Measurements from ENCODE around the gene FBXO42.
"Not testable (repeated sequence)": the region's sequence is repeated elsewhere in the genome, so short reads cannot be mapped to it uniquely, and the experiment has no call there.

The FBXO42 gene

DNA sequence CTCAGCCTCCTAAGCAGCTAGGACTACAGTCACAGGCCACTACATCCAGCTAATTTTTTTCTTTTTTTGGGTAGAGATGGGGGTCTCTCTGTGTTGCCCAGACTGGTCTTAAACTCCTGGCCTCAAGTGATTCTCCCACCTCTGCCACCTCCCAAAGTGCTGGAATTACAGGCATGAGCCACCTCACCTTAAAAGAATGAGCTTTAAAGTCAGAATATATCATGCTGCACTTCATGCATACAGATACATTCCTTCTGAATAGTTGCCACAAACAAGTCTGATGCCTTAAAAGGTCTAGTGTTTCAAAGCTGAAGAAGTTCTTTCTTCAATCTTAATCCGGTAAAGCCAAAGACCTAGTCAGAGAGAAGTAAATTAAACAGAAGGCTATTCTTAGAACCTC is 91.5 kb downstream of the FBXO42 start:
- no peak for DNase-seq

DNA sequence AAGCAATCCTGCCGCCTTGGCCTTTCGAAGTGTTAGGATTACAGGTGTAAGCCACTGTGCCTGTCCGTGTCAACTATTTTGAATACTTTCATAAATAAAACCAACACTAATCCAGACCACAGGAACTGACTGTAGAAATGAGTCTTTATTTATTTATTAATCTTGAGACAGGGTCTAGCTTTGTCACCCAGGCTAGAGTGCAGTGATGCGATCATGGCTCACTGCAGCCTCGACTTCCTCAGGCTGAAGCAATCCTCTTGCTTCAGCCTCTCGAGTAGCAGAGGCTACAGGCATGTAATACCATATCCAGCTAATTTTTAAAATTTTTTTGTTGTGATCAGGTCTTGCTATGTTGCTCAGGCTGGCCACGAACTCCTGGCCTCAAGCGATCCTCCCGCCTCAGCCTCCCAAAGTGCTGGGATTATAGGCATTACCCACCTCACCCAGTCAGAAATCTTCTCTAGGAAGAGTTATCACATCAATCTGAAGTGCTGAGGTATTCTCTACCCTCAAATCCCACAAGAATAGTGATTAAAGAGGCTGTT is 93.6 kb downstream of the FBXO42 start:
- DNase-seq: no peak

DNA sequence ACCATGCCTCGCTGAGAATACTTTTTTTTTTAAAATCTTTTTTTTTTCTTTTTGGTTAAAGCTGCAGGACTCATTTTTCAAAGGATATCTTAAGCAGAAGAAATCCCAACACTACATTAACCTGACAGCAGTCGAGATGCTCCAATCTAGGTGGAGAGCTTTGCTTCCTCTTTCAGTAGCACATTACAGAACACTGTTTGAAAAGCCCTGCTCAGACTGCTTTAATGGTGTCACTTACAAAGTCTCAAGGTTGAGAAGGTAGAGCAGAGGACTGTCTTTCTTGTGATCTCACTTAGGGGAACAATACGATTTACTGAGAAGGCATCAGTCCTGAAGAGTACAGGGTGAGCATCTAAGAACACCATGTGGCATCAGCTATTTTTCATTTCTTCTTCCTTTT is 94.3 kb downstream of the FBXO42 start:
- no peak for DNase-seq

DNA sequence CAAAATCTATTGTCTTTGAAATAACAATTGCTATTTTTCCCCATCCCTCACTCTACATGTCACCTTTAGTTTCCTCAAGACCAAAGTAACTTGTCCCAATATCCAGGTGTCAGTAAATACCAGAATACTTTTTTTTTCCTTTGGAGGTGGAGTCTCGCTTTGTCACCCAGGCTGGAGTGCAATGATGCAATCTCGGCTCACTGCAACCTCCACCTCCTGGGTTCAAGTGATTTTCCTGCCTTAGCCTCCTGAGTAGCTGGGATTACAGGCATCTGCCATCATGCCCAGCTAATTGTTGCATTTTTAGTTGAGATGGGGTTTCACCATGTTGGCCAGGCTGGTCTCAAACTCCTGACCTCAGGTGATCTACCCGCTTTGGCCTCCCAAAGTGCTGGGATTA is 94.7 kb downstream of the FBXO42 start:
- not testable (repeated sequence) for DNase-seq

DNA sequence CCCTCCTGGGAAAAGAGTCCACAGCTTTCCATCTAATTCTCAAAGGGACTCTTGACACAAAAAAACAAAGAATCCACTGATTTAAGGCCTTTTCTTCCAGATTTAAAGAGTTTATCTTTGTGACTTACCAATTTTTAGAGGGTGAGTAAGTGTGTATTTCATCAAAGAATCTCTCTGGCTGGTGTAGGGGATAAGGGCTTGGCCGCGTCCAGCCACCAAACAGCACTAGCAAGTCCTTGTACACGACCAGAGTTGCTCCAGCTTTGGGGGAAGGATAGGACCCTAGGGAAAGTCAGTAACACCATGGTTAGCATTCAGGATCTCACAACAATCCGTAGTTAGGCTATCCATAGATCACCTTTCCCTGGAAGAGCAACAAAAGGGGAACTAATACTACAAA is 95.8 kb downstream of the FBXO42 start:
- no peak for DNase-seq

DNA sequence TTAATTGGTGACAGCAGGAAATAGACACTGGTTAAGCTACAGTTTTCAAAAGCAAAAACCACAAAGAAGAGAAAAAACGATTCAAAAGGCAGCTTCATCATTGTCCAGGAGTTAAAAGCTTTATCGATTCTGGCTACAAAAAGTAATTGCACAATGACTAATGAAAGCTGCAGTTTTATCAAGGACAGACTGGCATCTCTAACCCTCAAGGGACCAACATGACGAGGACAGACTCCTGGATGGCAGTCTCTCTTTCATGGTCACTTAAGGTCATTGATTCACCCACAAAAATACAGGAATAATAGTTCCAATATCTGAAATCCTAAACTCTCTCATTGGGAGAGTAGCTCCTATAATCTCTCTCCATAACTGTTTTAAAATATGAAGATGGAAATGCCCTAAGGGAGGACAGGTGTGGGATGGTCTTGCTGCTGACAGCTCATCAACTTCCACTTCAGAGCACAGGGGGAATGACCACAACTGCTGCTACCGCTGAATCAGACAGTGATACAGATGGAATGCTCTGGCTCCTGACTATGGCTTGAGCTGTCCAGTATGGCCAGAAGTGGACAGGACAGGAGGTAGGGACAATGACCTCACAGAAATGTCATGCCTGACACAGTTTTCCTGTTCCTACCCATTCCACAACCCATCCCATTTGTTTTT is 97.9 kb downstream of the FBXO42 start:
- DNase-seq: no peak

DNA sequence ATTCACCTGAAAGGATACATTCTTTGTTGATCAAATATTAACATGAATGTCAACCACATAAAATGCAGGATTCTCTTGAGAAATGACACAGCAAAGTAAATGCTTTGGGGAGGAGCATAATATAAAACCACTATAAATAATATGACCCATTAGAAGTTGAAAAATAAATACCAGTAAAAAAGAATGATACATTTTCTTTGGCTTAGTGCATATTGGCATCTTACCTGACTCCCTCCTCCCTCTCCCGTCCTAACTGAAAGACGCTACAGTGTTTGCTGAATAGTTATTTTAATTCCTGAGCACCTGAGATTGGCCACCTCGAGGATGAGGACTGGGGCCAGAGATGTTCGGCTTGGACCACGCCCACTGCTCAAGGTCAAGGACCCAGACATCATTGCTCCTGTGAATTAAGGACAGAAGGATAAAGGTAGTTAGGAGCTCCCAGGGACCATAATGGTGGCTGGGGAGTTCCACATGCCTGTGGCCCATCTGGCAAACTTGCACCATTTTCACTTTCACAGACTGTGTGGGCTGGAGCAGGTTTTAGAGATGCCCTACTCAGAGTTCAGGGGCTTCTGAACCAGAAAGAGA is 98.9 kb downstream of the FBXO42 start:
- no peak for DNase-seq

DNA sequence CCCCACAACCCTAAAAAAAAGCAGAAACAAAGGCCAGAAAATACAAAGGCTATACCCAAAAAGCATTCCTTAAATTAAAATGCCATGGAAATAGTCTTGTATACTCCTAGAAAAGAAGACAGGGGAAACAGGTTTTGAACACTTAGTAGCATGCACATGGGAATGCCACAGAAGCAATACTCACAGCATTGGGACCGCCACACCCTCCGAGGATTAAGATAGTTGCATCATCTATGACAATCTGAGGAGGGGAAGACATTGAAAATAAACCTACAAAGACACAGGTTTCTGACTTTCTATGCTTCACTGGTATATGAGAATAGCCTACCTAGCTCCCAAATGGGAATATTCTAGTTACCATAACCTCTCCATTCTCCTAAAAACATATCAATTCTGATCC is 99.4 kb downstream of the FBXO42 start:
- DNase-seq: no peak

DNA sequence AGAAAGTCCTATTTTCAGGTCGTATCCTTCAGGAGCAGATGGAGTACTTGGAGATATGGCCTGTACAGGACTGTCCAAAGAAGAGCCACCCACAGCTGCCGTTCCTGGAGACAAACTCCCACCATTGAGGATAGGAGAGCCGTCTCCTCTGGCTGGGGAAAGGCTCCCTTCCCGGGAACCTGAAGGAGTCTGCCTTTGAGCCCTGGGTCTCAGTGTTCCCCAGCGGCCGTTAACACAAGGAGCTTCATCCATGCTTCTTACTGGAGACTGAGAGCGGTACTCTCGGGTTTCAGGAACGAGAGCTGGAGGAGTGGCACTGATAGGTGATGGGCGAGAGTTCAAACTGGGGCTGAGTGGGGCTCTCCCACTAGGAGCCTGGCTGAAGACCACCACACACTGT is 100.9 kb downstream of the FBXO42 start:
- DNase-seq: no peak

DNA sequence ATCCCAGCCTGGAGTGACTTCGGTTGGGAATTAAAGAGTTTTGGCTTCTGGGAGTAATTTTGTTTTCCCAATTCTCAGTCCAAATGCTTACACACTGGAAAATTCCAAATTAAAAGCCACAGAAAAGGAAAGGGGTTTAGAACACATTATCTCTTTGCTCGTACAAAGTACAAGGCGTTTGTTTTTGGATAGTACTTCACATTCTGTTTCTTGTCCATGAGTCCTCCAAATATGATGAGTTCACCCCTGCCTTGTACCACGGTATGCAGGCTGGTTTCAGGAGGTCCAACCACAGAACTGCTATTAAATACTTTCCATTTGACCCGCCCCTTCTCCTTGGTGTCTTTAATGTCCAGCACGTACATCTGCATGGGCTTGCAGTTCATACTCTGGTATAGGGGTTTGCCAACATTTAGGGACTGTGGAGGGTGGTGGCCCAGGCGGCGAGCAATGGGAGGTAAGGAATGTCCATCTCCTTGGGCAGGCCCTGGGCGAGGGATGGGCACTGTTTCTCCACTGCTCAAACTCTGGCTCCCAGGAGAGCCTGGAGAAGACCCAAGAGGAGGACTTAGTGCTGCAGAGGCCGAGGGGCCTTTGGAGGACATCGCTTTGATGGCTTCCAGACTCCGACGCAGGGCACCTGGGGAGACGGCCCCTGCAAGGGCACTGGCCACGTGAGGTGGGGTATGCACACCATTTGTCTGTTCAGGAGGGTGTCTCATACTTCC is 101.6 kb downstream of the FBXO42 start:
- no peak for DNase-seq

DNA sequence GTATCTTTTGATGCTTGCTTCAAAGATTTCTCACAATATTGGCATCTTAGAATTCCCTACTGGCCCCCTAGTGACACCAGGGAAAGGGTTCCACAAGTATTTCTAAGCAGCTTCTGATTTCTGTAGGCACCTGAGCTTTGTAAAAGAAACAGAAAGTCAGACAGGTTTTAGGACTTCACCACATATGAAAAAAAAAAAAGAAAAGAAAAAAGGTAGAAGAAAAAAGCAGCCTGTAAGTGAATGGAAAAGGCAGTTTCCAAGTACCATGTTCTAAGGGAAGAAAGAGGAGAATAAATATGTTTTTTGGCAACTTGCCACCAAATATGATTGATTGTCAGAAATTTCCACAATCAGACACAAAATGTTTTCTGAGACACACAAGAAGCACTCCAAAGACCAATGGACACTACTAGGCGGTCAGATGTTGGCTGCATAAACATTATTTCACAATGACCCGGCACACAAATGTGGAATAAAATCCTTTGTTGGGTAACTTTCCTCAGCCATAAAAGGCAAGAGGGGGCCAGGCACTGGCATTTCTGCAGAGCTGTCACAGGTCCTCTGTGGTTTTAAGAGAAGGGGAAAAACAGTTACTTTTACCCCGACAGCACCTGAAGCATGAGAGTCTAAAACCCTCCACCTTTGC is 102.6 kb downstream of the FBXO42 start:
- peak; percentile 59 to 60 for DNase-seq

DNA sequence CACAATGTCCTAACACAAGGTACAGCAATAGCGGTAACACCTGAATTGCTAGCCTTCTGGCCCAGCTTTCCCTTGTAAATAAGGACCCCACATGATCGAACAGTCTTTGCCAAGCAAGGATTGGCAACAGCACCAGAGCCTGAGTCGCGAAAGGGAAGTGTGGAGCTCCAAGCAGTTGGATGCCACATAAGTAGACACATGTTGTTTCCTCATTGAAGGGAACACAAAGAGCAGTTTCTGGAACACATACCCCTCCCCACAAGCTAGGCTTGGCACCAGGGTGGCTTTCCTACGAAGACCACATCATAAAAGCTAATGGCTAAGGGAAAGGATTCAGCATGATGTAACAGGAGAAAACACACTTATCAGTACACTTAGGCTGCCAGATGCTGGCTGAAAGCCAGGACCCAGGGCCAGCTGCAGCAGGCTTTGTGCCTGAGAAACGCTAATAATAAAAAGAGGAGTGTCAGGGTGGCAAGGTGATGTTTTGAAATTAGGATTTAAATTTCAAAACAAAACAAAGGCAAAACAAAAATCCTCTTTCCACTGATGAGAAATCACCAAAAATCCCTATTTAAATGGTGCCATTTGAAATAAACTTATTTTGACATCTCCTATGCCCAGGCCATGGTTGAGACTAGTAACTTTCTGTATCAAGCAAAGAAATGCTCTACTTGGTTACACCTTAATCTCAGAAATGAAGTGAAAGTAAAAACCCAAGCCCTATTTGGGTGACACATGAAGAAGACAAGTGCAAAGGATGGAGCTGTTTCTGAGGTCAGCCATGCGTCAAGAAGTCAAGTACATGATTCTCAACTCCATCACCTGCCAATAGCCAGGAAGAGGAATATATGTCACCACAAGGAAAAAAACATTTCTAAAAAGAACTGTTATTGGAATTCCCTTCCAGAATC is 103.4 kb downstream of the FBXO42 start:
- peak; percentile 10 to 49 for DNase-seq

DNA sequence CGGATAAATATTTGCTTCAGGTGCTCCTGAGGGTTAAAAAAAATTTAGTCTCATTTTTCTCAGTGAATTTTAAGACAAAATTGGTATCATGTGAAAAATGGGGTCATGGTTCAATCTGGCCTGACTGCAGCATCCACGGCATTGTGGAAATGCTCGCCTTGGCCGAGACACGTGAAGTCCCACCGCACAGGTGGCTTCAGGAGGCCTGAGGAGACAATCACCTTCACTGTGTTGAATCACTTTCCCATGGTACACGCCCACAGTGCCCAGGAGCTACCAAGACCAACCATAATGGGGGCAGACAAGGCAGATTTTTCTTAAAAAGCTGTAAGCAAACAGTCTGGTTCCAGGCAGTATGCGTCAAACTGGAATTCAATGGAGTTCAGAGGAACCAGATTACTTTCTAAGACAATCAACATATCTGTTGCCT is 104.3 kb downstream of the FBXO42 start:
- DNase-seq: no peak

DNA sequence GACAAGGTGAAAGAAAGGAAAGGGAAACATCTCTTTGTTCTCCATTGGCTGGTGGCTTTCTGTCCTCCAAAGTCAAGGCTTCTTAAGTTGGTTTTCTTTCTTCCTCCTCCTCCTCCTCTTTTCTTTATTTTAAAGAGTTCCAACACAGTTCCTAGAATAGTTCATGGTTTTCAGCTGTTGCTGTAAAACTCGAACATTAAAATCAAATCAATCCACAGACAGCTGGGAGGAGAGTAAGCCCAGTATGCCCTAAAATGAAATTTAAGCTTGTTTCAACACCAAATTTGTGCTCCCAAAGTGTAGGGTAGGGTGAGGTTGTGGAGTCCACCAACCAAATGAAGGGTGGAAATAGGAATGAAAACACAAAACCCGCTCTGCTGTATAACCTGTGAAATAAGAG is 104.8 kb downstream of the FBXO42 start:
- no peak for DNase-seq

DNA sequence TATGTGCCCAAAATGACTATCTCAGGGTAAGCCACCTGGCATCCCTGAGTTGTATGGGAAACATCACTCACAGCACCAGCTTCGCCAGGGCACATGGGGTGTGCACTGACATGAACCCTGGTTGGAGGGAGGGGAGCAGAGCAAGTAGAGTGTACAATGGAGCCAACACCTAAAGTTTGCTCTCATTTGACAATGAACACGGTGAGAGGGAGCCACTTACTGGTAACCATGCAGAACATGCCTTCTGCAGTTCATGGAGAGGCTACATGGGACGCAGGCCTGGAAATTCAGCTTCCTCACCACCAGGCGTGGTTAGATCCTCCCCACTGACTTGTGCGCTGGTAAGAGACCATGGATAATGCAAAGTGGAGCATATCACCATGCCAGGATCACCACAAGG is 105.3 kb downstream of the FBXO42 start:
- DNase-seq: no peak

DNA sequence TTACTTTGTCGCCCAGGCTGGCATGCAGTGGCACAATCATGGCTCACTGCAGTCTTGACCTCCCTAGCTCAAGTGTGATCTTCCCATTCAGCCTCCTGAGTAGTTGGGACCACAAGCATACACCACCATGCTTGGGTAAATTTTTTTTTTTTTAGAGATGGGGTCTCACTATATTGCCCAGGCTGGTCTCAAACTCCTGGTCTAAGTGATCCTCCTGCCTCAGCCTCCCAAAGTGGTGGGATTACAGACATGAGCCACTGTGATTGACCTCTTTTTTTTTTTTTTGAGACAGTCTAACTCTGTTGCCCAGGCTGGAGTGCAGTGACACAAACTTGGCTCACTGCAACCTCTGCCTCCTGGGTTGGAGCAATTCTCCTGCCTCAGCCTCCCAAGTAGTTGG is 106.0 kb downstream of the FBXO42 start:
- DNase-seq: not testable (repeated sequence)

DNA sequence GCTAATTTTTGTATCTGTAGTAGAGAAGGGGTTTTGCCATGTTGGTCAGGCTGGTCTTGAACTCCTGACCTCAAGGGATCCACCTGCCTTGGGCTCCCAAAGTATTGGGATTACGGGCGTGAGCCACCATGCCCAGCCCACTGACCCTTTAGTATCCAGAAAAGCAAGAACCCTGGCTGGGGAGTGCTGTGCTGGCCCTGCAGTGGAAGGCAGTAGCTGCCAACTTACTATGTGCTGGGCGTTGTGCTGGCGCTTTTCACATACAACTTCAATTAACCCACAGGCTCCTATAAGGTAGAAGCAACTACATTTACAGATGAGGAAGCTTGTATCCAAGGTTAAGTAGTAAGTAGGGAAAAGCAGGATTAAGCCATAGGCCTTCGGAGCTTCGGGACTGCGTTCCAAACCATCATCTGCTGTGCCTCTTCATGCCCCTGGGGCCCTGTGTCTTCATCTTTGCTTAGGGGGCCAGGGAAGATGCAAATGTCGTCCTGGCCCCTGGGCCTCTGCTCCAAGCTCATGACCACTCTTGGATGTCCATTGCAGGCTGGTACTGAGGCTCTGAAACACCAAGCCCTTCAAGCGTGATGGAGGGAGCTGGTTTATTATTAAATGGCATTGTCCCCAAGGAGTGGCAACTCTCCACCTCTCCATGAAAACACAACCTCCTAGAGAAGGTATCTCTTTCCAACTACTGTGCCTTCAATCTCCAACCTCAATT is 106.6 kb downstream of the FBXO42 start:
- DNase-seq: no peak

DNA sequence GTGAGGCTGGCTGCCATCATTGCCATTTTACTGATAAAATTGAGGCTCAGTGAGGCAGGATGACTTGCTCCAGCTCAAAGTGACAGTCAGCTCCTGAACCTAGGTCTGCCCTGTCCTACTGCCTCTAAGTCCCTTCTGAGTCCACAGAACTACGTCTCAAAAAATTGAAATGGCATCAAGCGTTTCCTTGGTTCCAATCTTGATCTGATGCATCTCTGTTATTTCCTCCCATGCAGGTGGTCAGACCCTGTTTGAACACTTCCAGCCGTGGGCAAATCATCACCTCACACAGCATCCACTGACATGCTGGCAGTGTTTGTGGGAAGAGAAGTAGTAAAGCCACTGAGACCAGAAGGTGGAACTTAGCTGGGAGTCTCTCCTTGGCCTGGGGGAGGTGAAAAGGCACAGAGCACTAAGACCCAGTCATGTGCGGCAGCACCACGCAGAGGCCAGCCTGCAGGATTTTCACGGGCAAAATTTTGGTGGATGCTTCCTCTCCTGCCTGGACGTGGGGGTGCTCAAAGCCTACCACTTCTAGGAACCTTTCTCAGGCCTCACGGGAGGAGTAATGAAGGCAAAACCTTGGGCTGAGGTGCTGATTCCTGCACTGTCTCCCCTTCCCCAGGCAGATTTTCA is 107.5 kb downstream of the FBXO42 start:
- DNase-seq: no peak

DNA sequence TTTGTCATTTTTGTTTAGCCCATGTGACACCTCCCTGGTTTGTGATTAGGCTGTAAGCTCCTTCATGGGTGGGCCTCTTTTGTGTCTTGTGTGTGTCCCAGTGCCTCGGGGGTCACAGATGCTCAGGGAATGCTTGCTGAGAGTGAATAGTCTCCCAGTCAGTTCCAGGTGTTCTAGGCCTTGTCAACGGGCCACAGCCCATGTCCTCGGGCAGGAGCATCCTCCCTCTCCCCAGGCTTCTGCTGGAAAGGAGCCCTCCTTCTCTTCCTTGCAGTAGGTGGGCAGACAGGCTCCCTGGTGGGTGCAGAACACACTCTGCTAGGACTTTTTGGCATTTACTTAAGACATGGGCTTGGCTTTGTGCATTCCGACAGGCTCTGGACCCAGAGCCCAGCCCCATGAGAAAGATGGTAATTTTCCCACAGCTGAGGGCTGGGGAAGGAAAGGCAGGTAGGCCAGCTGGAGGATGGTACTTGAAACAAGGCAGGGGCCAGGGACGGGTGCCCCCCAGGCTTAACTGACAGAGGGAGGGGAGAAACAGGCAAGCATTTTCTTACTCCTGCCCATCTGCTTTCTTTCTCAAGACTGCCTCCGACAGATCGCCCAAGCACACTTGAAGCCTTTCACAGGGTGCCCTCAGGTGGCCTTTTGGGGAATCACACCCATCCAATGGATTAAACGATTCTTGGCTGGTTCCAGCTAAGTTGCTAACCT is 108.2 kb downstream of the FBXO42 start:
- peak; percentile 77 for DNase-seq

DNA sequence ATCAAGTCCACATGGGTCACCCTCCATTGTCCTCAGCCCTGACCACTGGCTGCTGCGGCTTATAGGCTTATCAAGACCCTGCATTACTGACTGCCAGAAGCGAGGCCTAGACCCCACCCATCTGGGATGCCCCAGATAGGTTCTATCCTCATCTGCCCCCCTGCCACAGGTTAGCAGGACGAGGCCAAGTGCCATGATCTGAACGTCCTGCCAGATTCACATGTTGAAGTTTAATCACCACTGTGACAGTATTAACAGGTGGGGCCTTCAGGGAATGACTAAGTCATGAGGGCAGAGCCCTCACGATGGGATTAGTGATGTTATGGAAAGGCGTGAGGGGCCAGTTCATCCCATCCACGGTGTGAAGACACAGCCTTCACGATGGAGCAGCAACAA is 109.1 kb downstream of the FBXO42 start:
- no peak for DNase-seq
